Right ventricle myocardium superior (tissue), 1 donor: ENCODE data around the gene B3GAT3. TPM values are rescaled to one million over a fixed set of nuclear protein-coding genes. Genes with fewer than 3 reads are reported as not detected.
"Not testable (repeated sequence)": the region's sequence is repeated elsewhere in the genome, so short reads cannot be mapped to it uniquely, and the experiment has no call there.

Experiments
- ATAC-seq: fragments of 200-7000 bp; cut with Tn5 transposase; one replicate; pipeline ENCODE4 v1.9.1; 2020; ENCODE audit warnings: mild to moderate bottlenecking; ENCODE audit not compliant: poor library complexity
- DNase-seq: peaks from one replicate; pipeline ENCODE4 v3.0.0-alpha.2; 2020
- intact Hi-C: fragments of 100-400 bp; cut with DNase I; formaldehyde crosslinking; loops from one replicate; pipeline ENCODE4 v1.11.2; 2022
- total RNA-seq: library from RNA; stranded (reverse); fragmentation: NEBNext Ultra II Directional; extraction: Animal tissue kit (Norgen Biotek cat#: 25700); gene quantifications from one replicate; pipeline ENCODE4 v1.2.1, GENCODE V29; 2021
- donor health status: DM: no; HTN: yes; CAD: no; lungs with severe emphysema.

B3GAT3 gene
- total RNA-seq, 1 donor from 2014 or later = 11.6 TPM

- DNase-seq (peak; percentile 97), ATAC-seq (peak; percentile 96)
- intact Hi-C loops = no loop called here
These were observed 30.2 kb downstream of the B3GAT3 start, which contains the start of gene TUT1 for GRCh38 chr11:62591448-62592145. TSS of gene TUT1 (minus strand) at chr11:62591523. CDS start at chr11:62591485, 38 bp downstream.

GRCh38 chr11:62588966-62589637, 32.7 kb downstream of the B3GAT3 start:
- ATAC-seq (no peak), DNase-seq (peak; percentile 20)
- intact Hi-C loops = no loop called here

- DNase-seq = peak; percentile 12
- ATAC-seq, intact Hi-C loops: not testable (repeated sequence)
These were observed 36.4 kb downstream of the B3GAT3 start for GRCh38 chr11:62585356-62585755.

GRCh38 chr11:62581735-62582134, 40.1 kb downstream of the B3GAT3 start:
- DNase-seq, intact Hi-C loops, ATAC-seq: not testable (repeated sequence)

- DNase-seq = peak; percentile 21
- intact Hi-C loops = no loop called here
- ATAC-seq = no peak
These were observed 40.6 kb downstream of the B3GAT3 start for GRCh38 chr11:62580959-62581715.

GRCh38 chr11:62579252-62579651, 42.5 kb downstream of the B3GAT3 start:
- no peak for DNase-seq
- ATAC-seq = no peak
- intact Hi-C loops = no loop called here

GRCh38 chr11:62578541-62578940, 43.2 kb downstream of the B3GAT3 start:
- ATAC-seq (no peak), DNase-seq (peak; percentile 21)
- intact Hi-C loops = no loop called here

- DNase-seq (peak; percentile 40), ATAC-seq (no peak)
These were observed 44.6 kb downstream of the B3GAT3 start for GRCh38 chr11:62577046-62577714.

GRCh38 chr11:62575837-62576236, 45.9 kb downstream of the B3GAT3 start:
- DNase-seq = peak; percentile 24
- intact Hi-C loops = no loop called here
- no peak for ATAC-seq

More at GRCh38 chr11:62577046-62577714, 44.6 kb downstream of the B3GAT3 start:
- intact Hi-C loops = no loop called here

- ATAC-seq (no peak), DNase-seq (peak; percentile 49)
- intact Hi-C loops = no loop called here
These were observed 46.6 kb downstream of the B3GAT3 start for GRCh38 chr11:62575156-62575555.

GRCh38 chr11:62574363-62575071, 47.3 kb downstream of the B3GAT3 start:
- ATAC-seq = peak; percentile 23
- intact Hi-C loops = no loop called here
- DNase-seq = peak; percentile 65

GRCh38 chr11:62573592-62574362, 48.0 kb downstream of the B3GAT3 start, which contains the start of gene EEF1G:
TSS of gene EEF1G (minus strand) at chr11:62573891. CDS start at chr11:62573842, 49 bp downstream.
- ATAC-seq = peak; percentile 97
- intact Hi-C loops = no loop called here

GRCh38 chr11:62573006-62573591, 48.7 kb downstream of the B3GAT3 start:
- DNase-seq (peak; percentile 46), ATAC-seq (peak; percentile 0)
- intact Hi-C loops = no loop called here

More at GRCh38 chr11:62573592-62574362, 48.0 kb downstream of the B3GAT3 start, which contains the start of gene EEF1G:
- peak; percentile 98 for DNase-seq

- intact Hi-C loops = no loop called here
- DNase-seq = no peak
- no peak for ATAC-seq
These were observed 49.4 kb downstream of the B3GAT3 start for GRCh38 chr11:62572431-62572830.

GRCh38 chr11:62571493-62571892, 50.3 kb downstream of the B3GAT3 start:
- intact Hi-C loops, ATAC-seq: not testable (repeated sequence)
- peak; percentile 17 for DNase-seq

GRCh38 chr11:62570903-62571302, 50.9 kb downstream of the B3GAT3 start:
- ATAC-seq, intact Hi-C loops, DNase-seq: not testable (repeated sequence)

GRCh38 chr11:62569611-62570010, 52.2 kb downstream of the B3GAT3 start:
- peak; percentile 20 for DNase-seq
- intact Hi-C loops = no loop called here
- no peak for ATAC-seq
